ENCODE measurements around the gene HS1BP3.

DNA sequence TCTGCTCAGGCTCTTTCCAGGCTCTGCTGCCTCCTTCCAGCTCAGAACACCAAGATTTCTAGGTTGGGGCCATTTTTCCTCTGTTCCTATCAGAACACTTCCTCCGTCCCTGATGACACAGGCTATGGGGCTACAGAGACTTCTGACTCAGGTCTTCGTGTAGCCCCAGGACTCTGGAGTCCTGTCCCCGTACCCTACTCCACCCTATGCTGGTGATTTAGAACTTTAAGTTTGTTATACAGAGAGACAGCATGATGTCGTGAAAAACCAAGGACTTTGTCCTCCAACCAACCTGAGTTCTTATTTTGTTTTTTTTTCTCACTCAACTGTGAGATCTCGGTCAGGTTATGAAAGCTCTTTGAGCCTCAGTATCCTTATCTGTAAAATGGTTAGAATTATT, 78.7 kb downstream of the HS1BP3 start:
- TF ChIP-seq, protein P1, sequence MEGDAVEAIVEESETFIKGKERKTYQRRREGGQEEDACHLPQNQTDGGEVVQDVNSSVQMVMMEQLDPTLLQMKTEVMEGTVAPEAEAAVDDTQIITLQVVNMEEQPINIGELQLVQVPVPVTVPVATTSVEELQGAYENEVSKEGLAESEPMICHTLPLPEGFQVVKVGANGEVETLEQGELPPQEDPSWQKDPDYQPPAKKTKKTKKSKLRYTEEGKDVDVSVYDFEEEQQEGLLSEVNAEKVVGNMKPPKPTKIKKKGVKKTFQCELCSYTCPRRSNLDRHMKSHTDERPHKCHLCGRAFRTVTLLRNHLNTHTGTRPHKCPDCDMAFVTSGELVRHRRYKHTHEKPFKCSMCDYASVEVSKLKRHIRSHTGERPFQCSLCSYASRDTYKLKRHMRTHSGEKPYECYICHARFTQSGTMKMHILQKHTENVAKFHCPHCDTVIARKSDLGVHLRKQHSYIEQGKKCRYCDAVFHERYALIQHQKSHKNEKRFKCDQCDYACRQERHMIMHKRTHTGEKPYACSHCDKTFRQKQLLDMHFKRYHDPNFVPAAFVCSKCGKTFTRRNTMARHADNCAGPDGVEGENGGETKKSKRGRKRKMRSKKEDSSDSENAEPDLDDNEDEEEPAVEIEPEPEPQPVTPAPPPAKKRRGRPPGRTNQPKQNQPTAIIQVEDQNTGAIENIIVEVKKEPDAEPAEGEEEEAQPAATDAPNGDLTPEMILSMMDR (IDR thresholded peaks at IDR 0.05 in 4 of 5, conservative IDR thresholded peaks at IDR 0.05 in 1 of 5): no peak
- TF ChIP-seq POLR2A (IDR thresholded peaks at IDR 0.05): no peak

Data from gastrocnemius medialis (tissue), 4 donors.